NCI-H526 (cell line): Measurements from ENCODE around the gene C16orf95.
"Not testable (repeated sequence)": the region's sequence is repeated elsewhere in the genome, so short reads cannot be mapped to it uniquely, and the experiment has no call there.

Experiments
- DNase-seq, 2 experiments: peaks; one replicate each; lab custom pipeline; 2025; lab: John Stamatoyannopoulos, UW

The C16orf95 gene

DNA sequence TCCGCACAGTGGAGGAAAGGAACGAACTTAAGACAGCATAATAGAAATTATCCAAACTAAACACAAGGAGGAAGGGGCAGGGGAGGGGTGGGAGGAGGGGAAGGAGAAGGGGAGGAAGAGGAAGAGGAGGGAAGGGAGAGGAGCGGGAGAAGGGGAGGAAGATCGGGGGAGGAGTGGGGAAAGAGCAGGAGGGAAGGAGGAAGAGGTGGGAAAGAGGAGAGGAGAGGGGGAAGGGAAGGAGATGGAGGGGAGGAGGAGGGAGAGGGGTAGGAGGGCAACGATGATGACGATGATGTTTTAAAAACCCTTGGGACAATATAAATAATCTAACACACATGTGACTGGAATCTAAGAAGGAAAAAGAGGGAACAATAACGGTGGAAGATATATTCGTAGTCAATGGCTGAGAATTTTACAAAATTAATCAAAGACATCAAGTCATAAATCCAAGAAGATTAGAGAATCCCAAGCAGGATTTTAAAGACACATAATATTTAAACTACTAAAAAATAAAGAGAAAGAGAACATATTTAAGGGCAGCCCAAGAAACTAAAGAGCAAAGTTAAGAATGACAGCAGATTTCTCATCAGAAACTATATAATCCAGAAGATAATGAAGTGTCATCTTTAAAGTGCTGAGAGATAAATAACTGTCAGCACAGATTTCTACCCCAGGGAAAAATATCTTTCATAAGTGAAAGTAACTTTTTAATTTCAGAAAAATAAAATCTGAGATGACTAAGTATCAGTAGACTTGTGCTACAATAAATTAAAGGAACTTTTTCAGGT is 30.2 kb downstream of the C16orf95 start:
- DNase-seq, result no peak

DNA sequence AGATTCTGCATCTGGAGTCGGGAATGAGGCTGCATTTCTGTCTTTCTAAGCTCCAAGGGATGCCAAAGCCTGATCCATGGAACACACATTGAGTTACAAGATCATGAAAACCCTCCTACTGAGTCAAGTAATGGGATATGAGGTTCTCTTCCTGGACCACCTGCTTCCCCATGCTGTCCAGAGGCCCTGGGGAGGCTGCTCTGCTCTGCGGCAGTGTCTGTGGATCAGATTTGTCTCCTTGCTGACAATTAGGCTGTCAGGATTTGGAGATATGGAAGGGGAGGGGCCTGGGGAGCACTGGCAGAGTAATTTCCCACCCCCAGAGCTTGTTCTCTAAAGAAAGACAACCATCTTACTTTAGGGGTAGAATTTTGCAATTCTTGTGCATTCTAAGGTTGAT is 33.0 kb downstream of the C16orf95 start:
- no peak for DNase-seq

DNA sequence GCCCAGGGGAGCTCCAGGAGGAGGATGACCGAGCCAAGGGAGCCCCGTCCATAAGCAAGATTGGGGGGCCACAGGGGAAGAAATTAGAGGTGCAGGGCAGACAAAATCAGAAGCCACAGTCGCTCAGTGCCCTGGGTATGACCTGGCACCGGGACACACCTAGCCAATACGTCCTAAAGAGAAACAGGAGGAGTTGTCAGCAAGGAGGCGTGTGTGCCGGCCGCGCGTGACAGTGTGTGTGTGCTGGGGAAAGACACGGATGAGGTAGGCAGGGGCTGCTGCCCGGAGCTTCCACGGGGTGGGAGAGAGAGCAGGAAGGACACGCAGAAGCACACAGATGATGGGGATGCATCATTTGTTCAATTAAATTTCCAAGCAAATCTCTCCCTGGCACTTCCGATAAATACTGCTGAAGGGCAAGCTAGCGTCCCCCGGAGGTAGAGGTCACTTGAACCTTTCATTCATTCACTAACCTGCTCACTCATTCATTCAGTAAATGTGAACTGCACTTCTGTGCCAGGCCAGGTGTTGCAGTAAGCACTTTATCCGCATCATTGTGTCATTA is 38.0 kb downstream of the C16orf95 start:
- DNase-seq, result no peak

DNA sequence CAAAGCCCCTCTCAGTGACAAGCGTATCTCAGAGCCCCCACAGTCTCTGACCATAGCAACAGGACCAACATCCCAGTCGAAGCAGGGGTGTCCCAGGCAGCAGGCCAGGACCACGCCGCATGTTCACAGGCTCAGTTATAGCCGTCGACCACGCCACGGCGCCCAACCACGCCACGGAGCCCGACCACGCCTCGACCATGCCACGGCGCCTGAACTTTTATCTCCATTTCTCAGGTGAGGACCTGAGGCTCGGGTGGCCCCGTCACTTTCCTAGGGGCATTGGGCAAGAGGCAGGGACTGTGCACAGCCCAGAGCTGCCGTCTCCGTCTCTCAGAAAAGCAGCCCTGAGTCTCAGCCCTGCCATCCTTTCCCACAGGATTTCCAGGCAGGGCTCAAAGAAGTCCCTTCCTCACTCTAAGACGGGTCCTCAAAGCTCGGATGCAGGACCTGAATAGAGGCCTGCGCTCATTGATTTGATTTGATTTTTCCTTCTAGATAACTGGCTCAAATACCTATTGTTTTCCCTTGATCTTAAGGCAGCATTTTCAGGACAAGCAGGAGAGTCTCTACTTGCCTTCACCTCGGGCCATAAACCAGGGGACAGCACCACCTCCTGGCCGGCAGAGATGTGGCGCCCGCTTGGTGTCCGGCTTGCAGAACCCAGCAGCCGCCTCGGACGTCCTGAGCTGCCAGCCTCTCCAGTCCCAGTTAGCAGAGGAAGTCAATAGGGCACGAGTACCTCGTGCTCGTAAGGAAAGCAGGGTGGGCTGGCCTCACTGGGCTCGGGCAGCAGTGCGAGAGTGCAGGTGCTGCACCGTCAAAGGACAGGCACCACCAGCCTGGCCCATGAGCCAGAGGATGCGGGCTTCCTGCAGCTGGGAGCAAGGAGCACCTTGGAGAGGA is 38.8 kb downstream of the C16orf95 start:
- DNase-seq, result peak; percentile 8 to 71

DNA sequence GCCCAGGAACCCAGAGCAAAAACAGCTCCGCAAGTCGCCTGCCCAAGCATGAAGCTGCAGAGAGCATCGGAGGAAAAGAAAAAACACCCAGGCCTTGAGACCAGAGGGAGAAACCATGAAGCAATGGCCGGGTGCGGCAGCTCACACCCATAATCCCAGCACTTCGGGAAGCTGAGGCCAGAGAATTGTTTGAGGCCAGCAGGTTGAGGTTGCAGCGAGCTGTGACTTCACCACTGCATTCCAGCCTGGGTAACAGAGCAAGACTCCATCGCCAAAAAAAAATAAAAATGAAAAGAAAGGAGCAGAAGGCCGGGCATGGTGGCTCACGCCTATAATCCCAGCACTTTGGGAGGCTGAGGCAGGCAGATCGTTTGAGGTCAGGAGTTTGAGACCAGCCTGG is 40.3 kb downstream of the C16orf95 start:
- no peak for DNase-seq

DNA sequence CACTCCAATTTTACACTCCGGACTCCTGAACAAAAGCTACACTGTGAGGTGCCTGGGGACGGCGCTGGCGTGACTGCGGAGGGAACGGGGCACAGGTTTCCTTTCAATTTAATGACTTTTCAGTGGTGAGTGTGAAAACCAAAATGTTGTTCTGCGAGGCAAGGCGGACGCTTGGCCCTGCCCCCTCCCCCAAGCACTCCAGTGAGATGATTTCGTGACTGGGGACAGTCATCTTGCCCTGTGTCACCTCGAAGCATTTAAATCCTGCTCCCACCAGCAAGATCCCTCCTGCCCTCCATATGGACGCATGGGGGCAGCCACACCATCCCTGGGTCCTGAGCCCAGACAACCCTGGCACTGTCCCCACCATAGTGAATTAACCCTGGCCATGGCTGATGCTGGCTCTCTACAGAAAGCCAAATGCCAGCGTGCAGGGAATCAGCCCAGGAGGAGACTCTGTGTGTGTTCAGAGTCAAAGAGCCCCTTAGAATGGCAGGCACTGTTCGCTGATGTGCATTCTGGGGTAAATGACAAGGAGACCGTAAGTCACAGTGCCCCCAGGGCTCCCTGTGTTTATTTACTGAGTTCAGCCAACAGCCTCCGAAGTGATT is 41.0 kb downstream of the C16orf95 start:
- no peak for DNase-seq

DNA sequence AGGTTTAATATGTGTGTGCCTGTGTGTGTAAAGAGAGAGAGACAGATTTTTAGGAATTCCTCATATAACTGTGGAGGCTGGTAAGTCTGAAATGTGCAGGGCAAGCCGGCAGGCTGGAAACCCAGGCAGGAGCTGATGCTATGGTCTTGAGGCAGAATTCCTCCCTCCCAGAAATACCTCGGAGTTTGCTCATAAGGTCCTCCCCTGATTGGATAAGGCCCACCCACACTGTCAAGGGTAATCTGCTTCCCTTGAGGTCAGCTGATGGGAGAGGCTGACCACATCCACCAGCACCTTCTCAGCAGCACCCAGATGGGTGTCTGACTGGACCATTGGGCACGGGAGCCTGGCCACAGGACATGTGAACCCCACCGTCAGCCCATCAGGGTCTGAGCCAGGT is 42.4 kb downstream of the C16orf95 start:
- no peak for DNase-seq

DNA sequence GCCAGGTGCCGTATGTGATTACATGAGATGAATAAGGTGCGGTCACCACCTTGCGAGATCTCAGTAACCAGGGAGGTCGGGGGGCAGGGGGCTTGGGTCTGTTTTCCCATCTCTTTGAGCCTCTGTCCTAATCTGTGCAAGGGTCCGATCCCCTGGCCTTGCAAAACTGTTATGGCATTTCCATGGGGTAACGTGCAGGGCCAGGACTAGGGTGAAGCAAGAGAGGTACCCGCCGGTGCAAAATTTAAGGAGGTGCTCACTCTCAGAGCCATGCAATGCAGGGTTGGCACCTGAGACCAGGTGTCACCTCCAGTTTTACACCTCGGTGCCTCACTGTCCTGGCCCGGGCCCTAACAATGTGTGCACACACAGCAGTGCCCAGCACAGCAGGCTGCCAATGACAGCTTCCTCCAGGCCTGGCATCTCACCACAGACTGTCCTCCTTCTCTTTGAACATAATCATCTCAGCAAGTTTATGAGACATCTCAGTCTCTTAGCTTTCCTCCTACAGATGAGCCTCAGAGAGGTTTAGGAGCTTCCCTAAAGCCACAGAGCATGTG is 43.6 kb downstream of the C16orf95 start:
- DNase-seq, result no peak

DNA sequence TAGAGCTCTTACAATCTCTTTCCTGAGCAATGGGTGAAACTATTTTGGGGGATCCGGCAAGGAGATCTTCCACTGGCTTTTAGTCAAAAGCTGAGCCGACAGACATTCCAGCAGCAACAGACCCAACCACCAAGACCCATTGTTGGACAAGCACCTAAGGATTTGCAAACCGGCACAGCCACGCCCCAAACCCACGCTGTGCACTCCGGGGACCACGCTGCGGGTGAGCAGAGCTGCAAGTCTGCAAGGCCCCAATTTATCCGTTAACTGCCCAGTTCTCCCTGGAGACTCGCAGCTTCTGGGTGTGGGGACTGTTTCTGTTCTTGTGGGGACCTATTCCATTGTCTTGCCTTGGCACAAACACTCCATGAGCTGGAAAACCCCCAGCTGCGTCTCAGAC is 45.9 kb downstream of the C16orf95 start:
- DNase-seq, result no peak

DNA sequence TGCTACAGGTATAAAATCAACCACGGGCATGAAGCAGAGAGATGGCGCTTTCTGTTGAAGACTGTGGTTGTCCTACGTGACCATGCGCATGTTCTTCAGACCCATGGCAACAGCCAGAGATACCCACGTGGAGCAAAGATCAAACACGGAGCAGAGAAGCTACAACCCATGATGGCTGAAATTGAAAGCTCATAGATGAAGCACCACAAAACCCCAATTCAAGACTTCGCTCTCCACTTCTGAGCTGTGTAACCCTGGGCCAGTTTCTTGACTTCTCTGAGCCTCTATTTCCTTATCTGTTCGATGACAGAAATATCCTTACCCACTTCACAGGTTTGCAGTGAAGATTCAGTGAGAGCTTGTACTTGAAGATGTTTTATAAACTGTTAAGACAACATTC is 49.6 kb downstream of the C16orf95 start:
- no peak for DNase-seq

DNA sequence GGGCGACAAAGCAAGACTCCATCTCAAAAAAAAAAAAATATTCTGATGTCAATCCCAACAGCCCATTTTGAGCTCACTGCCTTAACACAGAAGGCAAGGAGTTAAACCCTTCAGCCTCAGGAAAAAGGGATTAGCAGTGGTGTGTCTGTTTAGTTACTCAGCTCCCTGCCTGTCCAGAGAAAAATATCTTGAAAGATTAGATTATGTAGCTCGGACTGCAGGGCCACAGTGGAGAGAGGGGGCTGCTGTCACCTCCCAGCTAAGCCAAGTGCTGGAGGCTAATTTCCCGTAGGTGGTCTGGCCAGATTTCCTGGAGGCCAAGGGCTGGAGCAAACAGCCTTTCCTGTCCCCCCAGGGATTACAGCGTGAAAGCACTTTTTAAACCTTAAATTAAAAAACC is 50.3 kb downstream of the C16orf95 start:
- no peak for DNase-seq

DNA sequence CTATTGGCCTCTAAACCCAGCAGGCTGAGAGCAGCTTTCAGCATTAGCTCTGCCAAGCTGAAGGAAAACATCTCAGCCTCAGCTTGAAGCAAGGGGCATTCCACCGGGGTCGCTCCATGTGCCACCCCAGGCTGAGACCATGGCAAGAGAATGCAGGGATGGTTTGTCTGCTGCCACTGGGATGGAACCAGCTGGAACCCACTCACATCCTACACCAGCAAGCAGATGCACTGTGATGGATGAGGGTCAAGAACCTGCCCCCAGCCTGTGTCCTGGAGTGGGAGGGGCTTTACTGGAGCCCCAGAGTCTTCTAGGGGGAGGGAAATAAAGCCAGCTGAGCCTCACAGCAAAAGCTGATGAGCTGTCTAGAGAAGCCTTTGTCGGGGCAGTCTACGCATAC is 51.9 kb downstream of the C16orf95 start:
- DNase-seq, result no peak

DNA sequence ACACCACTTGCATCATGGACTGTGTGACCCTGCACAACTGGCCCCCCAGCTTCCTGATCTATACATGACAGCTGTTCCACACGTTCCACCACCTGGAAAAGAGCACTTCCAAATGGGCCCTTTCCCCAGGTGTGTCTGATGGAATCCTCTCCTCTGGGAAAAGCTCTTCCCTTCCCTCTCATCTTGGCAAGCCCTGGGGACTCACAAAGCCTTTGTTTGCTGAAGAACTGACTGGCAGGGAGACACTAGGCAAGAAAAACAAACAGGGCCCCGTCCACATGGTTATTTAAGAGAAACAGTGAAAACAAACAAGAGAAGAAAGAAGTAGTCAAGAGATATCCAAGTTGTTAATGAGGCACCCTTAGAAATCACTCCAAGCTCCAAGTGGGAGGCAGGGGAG is 52.6 kb downstream of the C16orf95 start:
- DNase-seq, result peak in 1 of 2 experiments; percentile 3

DNA sequence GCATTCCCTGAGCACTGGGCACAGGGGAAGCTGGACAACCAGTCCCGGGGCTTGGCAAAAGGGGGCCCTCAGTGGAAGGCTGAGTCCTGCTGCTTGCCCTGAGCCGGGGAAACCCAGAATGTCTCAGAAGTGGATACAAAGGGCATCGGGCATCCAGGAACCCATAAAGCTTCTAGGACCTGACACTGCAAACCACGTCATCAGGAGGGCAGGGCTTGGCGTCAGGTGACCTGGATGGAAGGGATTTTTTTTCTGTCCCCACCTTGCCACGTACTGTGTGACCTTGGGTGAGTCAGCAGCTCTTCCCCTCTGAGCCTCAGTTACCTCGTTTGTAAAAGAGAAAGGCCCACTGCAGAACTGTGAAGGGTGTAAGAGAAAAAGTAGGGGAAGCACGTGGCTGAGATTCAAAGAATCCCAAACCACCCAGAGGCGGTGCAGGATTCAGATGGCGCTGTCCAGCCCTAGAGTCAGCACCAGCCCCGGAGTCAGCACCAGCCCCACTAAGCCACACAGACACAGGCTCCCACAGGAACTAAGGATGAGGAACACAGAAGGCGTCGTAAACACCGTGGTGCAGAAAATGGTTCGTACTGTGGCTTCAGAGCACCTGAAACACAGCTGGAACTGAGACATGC is 53.7 kb downstream of the C16orf95 start:
- DNase-seq, result no peak

DNA sequence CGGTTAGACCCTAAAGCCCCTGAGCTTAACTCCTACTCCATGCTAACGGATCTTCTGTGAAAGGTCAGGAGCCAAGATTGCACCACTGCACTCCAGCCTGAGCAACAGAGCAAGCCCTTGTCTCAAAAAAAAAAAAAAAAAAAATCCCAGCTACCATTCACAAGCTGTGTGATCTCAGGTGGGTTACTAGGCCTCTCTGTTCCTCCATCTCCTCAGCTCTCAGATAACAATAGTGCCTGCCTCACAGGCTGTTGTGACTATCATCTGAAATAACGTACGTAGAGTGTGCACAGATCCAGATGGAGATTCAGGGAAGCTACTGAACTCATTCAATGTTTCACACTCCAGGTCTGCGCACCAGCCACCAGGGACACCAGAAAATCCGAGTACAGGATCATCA is 57.8 kb downstream of the C16orf95 start:
- DNase-seq, result no peak

DNA sequence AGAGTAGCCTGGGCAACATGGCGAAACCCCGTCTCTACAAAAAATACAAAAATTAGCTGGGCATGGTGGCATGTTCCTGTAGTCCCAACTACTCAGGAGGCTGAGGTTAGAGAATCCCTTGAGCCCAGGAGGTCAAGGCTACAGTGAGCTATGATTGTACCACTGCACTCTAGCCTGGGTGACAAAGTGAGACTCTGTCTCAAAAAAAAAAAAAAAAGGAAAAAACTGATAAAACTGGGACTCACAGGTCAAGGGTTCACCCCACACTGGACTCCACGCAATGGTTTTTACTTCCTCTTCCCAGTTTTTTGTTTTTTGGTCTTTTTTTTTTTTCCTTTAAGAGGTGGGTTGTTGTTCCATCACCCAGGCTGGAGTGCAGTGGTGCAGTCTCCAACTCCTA is 58.5 kb downstream of the C16orf95 start:
- not testable (repeated sequence) for DNase-seq

DNA sequence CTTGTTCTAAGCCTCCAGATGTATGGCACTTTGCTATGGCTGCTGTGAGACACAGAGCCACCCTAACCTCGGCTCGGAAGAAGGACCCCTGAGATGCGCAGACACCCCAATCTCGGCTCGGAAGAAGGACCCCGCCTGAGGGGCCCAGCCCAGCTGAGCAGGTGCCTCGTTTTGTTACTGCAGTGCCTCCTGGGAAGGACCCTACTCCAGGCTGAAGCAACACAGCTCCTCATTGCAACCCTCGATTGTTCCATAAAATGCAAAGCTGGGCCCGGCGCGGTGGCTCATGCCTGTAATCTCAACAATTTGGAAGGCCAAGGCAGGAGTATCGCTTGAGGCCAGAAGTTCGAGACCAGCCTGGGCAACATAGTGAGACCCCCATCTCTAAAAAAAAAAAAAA is 61.3 kb downstream of the C16orf95 start:
- DNase-seq, result no peak

DNA sequence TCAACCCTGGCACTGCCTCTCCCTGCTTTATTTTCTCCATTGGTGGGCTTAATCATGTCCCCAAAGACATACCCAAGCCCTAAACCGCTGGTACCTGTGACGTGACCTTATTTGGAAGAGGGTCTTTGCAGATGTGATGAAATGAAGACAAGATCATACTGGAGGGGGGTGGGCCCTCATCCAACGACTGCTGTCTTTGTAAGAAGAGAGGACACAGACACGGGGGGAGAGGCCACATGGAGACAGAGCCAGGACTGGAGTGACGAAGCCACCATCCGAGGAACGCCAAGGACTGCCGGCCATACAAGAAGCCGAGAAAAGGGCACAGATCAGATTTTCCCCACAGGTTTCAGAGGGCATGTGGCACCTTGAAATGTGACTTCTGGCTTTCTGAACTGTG is 62.5 kb downstream of the C16orf95 start:
- no peak for DNase-seq

DNA sequence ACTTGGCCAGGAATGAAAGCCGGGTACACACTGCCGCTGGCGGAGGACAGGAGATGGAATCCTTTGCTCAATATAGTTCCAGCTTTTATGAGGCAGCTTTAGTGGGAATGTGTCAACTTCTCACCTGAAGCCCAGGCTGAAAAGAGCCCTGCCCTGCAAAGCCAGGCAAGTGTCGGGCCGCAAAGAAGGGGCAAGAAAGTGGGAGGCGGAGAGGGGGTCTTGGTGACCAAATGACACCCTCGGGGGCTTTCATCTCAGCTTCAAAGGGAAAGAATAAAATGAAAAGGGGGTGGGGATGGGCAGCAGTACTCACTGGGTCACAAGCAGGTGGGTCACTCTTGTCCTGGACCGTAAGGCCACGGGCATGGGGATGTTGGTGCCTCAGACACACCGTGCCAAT is 62.9 kb downstream of the C16orf95 start:
- DNase-seq, result no peak

DNA sequence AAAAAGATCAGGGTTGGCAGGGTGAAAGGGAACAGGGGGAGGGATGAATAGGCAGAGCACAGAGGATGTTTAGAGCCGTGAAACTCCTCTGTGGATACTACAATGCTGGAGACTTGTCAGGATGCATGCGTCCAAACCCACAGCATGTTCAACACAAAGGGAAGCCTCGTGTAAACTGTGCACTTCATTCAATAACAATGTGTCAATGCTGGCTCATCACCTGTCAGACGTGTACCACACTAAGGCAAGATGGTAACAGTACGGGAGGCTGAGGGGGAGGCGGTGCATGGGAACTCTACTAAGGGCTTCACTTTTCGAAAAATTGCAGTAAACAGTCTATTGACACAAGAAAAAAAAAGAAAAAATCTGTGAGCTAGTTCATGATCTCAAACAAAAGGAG is 63.7 kb downstream of the C16orf95 start:
- no peak for DNase-seq
